GM12892 (cell line): ENCODE data around the gene CRYBG3.

ENCODE experiments used
- DNase-seq: peaks from one replicate; pipeline ENCODE4 v3.0.0; 2011; ENCODE audit not compliant: insufficient read length
- FAIRE-seq: peaks from 2 replicates; lab custom pipeline; 2011; peaks lifted over from hg19 to GRCh38; lab: Jason Lieb, UNC
- POLR2A ChIP-seq: IDR thresholded peaks from 2 replicates; pipeline ENCODE4 v1.6.1; 2011; ENCODE audit warnings: low read depth, low read length, control low read depth
- POLR2AphosphoS5 ChIP-seq: IDR thresholded peaks from 2 replicates; pipeline ENCODE4 v1.6.1; 2011; ENCODE audit warnings: low read depth, low read length, control low read depth
- TAF1 ChIP-seq: IDR thresholded peaks from 2 replicates; pipeline ENCODE4 v1.6.1; 2011; ENCODE audit warnings: low read depth, mild to moderate bottlenecking, control low read depth, low read length, borderline replicate concordance

Gene CRYBG3

GRCh38 chr3:97993526-97993925, 171.7 kb downstream of the CRYBG3 start:
- no peak for TF ChIP-seq POLR2A
- no peak for TF ChIP-seq POLR2AphosphoS5
- no peak for TF ChIP-seq TAF1
- FAIRE-seq = no peak
- DNase-seq = no peak

DNA sequence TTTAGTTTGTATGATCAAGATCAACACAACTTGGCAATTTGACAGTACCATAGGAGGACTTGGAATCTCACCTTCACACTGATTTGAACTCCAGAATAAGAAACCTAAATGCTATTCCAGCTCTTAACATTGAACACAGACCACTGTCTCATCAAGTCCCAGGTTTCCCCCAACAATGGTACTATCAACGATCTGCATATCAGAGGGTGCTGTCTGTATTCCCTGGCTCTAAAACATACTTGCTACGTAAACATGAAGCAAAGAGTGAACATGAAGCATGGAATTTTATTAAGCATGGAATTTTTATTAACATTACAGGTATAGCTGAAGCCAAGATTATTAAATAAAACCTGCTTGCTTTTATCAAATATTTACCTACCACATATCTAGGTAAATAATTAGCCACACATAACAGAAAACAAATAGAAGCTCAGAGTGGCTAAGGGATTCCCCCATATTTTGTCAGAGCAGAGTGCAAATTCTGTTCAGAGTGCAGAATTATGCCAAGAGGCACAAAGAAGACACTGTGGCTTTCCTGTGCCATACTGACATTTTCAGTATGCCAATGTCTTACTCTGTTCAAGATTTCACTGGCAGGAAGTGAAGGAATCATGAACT, 172.6 kb downstream of the CRYBG3 start:
- DNase-seq (no peak), FAIRE-seq (no peak)
- no peak for TF ChIP-seq POLR2AphosphoS5
- TF ChIP-seq TAF1 = no peak
- no peak for TF ChIP-seq POLR2A
